Gastrocnemius medialis (tissue), 4 donors: ENCODE results near the gene SMO. TPM values are rescaled to one million over a fixed set of nuclear protein-coding genes. Genes with fewer than 3 reads are reported as not detected.

Experiments
- ATAC-seq, 2 donors: fragments of 150-250 bp; one replicate each; pipeline ENCODE4 v1.9.1; 2016
- DNase-seq, 2 donors: peaks; one replicate each; pipeline ENCODE4 v3.0.0-alpha.2; 2019
- H3K27ac ChIP-seq, 4 donors: fragments of 200-600 bp; sonication (generic); 1 replicate in 1 of 4; 2 replicates in 3 of 4; pipeline ENCODE4 v1.5.1; 2016 to 2018; ENCODE audit warnings: mild to moderate bottlenecking in 2 of 4, moderate library complexity in 1 of 4
- H3K27me3 ChIP-seq, 3 donors: fragments of 200-600 bp; sonication (generic) in 2 of 3; 1 replicate in 1 of 3; 2 replicates in 2 of 3; pipeline versions ENCODE4 v1.5.1 to v1.6.0; 2016 to 2019; ENCODE audit warnings: mild to moderate bottlenecking in 1 of 3, moderate library complexity in 1 of 3
- H3K36me3 ChIP-seq, 2 donors: fragments of 200-600 bp; sonication (generic) in 1 of 2; one replicate each; pipeline ENCODE4 v1.5.1; 2017 to 2018
- H3K4me1 ChIP-seq, 2 donors: fragments of 200-600 bp; sonication (generic) in 1 of 2; one replicate each; pipeline ENCODE4 v1.5.1; 2016 to 2017; ENCODE audit warnings: mild to moderate bottlenecking in 2 of 2
- H3K4me3 ChIP-seq, 4 donors: fragments of 200-600 bp; sonication (generic) in 3 of 4; 1 replicate in 1 of 4; 2 replicates in 3 of 4; pipeline ENCODE4 v1.5.1; 2016 to 2019; ENCODE audit warnings: mild to moderate bottlenecking in 2 of 4
- H3K9me3 ChIP-seq, 3 donors: fragments of 200-600 bp; sonication (generic) in 2 of 3; 1 replicate in 1 of 3; 2 replicates in 2 of 3; pipeline ENCODE4 v1.5.1; 2016 to 2019
- CTCF ChIP-seq, 5 experiments: fragments of 450-650 bp in 3 of 5; fragments of 200-600 bp in 2 of 5; sonication (generic) in 2 of 5; IDR thresholded peaks in 4 of 5; conservative IDR thresholded peaks in 1 of 5; 1 replicate in 4 of 5; 2 replicates in 1 of 5; pipeline ENCODE4 v1.5.1; 2016 to 2019; ENCODE audit warnings: antibody characterized with exemption in 5 of 5, mild to moderate bottlenecking in 3 of 5, moderate library complexity in 3 of 5
- POLR2A ChIP-seq, 2 donors: fragments of 450-650 bp; IDR thresholded peaks; one replicate each; pipeline ENCODE4 v1.6.1; 2017; ENCODE audit warnings: antibody characterized with exemption in 2 of 2, mild to moderate bottlenecking in 2 of 2, moderate library complexity in 2 of 2
- in situ Hi-C, 4 donors: fragments of 200-750 bp; cut with MboI; loops; one replicate each; pipeline versions ENCODE4 v1.15.0 to v1.8.0; 2017; ENCODE audit warnings: low sequenced_read_pairs in 4 of 4
- intact Hi-C: fragments of 100-400 bp; cut with DNase I; formaldehyde crosslinking; loops from one replicate; pipeline ENCODE4 v1.15.1; 2023; ENCODE audit warnings: low total_unique reads
- total RNA-seq, 4 donors: library from RNA; depleted of rRNA; stranded (reverse); fragments of >200 nt; gene quantifications; one replicate each; pipeline versions ENCODE4 v1.1.0 to v1.2.3, GENCODE V29; 2016

SMO gene
- total RNA-seq, 4 donors from 2014 or later: 1.1 to 1.6 (median 1.2) TPM

- no peak overlapping the region for H3K27ac ChIP-seq
- no peaks in the 10 kb centered on the region for H3K9me3 ChIP-seq
- DNase-seq (no peak), ATAC-seq (no peak)
- no peak overlapping the region for H3K4me3 ChIP-seq
- H3K4me1 ChIP-seq: no peaks in the 10 kb centered on the region
- in situ Hi-C loops (no loop called here), intact Hi-C loops (no loop called here)
- TF ChIP-seq POLR2A (IDR thresholded peaks at IDR 0.05) (no peak), CTCF (IDR thresholded peaks at IDR 0.05 in 4 of 5, conservative IDR thresholded peaks at IDR 0.05 in 1 of 5) (no peak)
- no peaks in the 10 kb centered on the region for H3K36me3 ChIP-seq
- H3K27me3 ChIP-seq: no peaks in the 10 kb centered on the region
These were observed 28.9 kb upstream of the SMO start for GRCh38 chr7:129159539-129159938.

GRCh38 chr7:129160161-129160905 is 28.1 kb upstream of the SMO start:
- Histone ChIP-seq H3K9me3 (no peaks in the 10 kb centered on the region), H3K4me3 (no peak overlapping the region), H3K27me3 (no peaks in the 10 kb centered on the region), H3K4me1 (no peaks in the 10 kb centered on the region), H3K27ac (no peak overlapping the region), H3K36me3 (no peaks in the 10 kb centered on the region)
- in situ Hi-C loops: loop anchor here in 1 of 4 donors (5.0 kb wide), 1 partner anchor 42 kb away; no protein-coding TSS in a partner anchor
- ATAC-seq (no peak), DNase-seq (no peak)
- TF ChIP-seq CTCF (IDR thresholded peaks at IDR 0.05 in 4 of 5, conservative IDR thresholded peaks at IDR 0.05 in 1 of 5) (no peak), POLR2A (IDR thresholded peaks at IDR 0.05) (no peak)
- intact Hi-C loops: no loop called here

DNA sequence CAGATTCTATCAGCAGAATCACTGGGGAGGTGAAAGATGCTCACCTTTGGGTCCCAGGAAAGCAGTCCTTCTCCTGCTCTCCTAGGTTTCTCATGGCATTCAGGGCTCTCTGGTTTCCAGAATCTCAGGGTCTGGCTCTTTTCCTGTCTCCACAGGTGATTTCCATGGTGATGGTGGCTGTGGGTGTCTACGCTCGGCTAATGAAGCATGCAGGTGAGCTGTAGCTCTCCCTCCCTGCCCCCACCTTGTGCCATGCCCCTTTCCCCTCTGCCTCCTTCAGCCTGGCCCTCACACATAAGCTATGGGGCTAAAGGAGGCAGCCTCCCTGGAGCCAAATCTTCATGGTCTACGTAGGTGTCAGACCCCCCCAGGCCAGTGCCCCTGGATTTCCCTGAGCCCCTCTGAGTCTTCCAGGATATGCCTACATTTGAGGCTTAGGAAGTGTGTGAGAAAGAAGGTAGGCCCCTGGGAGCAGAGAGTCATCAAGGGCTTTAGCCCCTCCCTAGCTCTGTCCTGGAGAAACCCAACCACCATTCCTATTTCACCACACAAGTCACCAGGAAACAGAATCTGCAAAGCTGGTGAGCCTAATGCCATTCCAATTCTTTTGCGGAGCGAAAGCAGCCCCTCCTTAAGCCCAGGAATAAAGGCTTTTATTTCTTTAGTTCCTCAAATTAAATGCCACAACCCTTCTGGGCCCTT is 26.8 kb upstream of the SMO start:
- H3K4me1 ChIP-seq: no peaks in the 10 kb centered on the region
- DNase-seq: no peak
- intact Hi-C loops (no loop called here), in situ Hi-C loops (loop anchor here in 1 of 4 donors (5.0 kb wide), 1 partner anchor 41 kb away; no protein-coding TSS in a partner anchor)
- H3K27me3 ChIP-seq: no peaks in the 10 kb centered on the region
- H3K27ac ChIP-seq: no peak overlapping the region
- no peaks in the 10 kb centered on the region for H3K9me3 ChIP-seq
- no peak for ATAC-seq
- H3K36me3 ChIP-seq: no peaks in the 10 kb centered on the region
- no peak overlapping the region for H3K4me3 ChIP-seq
- TF ChIP-seq POLR2A (IDR thresholded peaks at IDR 0.05) (no peak), CTCF (IDR thresholded peaks at IDR 0.05 in 4 of 5, conservative IDR thresholded peaks at IDR 0.05 in 1 of 5) (no peak)

DNA sequence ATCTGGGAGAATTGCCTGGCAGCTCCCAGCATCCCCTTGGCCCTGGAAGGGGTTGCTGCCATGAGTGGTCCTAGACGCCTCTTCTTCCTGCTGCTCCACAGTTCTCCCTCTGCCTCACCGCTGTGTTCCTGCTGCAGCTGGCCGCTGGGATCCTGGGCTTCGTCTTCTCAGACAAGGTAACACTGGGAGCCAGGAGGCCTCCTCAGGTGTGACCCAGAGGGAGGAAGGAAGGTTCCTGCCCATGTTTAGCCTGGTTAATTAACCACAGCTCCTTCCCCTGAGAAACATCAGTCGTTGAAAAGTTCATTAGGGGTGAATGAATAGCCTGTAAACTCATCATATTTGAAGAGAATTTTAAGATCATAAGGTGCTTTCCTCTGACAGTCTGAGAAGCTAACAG is 25.7 kb upstream of the SMO start:
- H3K27me3 ChIP-seq: no peaks in the 10 kb centered on the region
- no peak overlapping the region for H3K4me3 ChIP-seq
- H3K27ac ChIP-seq: no peak overlapping the region
- DNase-seq (no peak), ATAC-seq (no peak)
- TF ChIP-seq POLR2A (IDR thresholded peaks at IDR 0.05) (no peak), CTCF (IDR thresholded peaks at IDR 0.05 in 4 of 5, conservative IDR thresholded peaks at IDR 0.05 in 1 of 5) (no peak)
- intact Hi-C loops: no loop called here
- no peaks in the 10 kb centered on the region for H3K9me3 ChIP-seq
- H3K4me1 ChIP-seq: no peaks in the 10 kb centered on the region
- in situ Hi-C loops: loop anchor here in 1 of 4 donors (5.0 kb wide), 1 partner anchor 40 kb away; no protein-coding TSS in a partner anchor
- no peaks in the 10 kb centered on the region for H3K36me3 ChIP-seq
